Left kidney (tissue), 8 donors: Measurements from ENCODE around the gene KCNK10. TPM values are rescaled to one million over a fixed set of nuclear protein-coding genes. Genes with fewer than 3 reads are reported as not detected.

Experiments used
- DNase-seq: peaks from one replicate; pipeline ENCODE4 v3.0.0-alpha.2; 2013
- long read RNA-seq, 8 donors: transcript quantifications; one replicate each; lab custom pipeline, GENCODE V29; 2026
- polyA plus RNA-seq: library from polyadenylated mRNA; unstranded; fragments of 120-200 nt; gene quantifications from one replicate; pipeline ENCODE4 v1.2.1, GENCODE V29; 2013; ENCODE audit not compliant: insufficient read length

KCNK10 gene
- polyA plus RNA-seq, result 0.27 TPM
- long read RNA-seq, donor 1, result 0 reads
- long read RNA-seq, donor 2, result 0 reads
- long read RNA-seq, donor 3, result 0 reads
- long read RNA-seq, donor 4, result 0 reads
- long read RNA-seq, donor 5, result 0 reads
- long read RNA-seq, donor 6, result 0 reads
- long read RNA-seq, donor 7, result 0 reads
- long read RNA-seq, donor 8, result 0 reads

GRCh38 chr14:88323086-88323522 lies at the start of gene KCNK10:
Gene KCNK10, minus strand, starts transcription at chr14:88323269. Its CDS starts 471 bp downstream, at chr14:88322798.
- no peak for DNase-seq

GRCh38 chr14:88369496-88369895 lies 46.4 kb upstream of the KCNK10 start:
- no peak for DNase-seq

GRCh38 chr14:88364710-88365413 lies 41.8 kb upstream of the KCNK10 start:
- no peak for DNase-seq

- DNase-seq, result no peak
Measured at GRCh38 chr14:88363644-88364043, 40.6 kb upstream of the KCNK10 start.

GRCh38 chr14:88359500-88359899 lies 36.4 kb upstream of the KCNK10 start:
- no peak for DNase-seq

GRCh38 chr14:88354358-88354757 lies 31.3 kb upstream of the KCNK10 start:
- no peak for DNase-seq

GRCh38 chr14:88352698-88353097 lies 29.6 kb upstream of the KCNK10 start:
- no peak for DNase-seq

- DNase-seq, result no peak
Measured at GRCh38 chr14:88351966-88352691, 29.1 kb upstream of the KCNK10 start.

- no peak for DNase-seq
Measured at GRCh38 chr14:88348546-88348945, 25.5 kb upstream of the KCNK10 start.

GRCh38 chr14:88346048-88346639 lies 23.1 kb upstream of the KCNK10 start:
- no peak for DNase-seq

GRCh38 chr14:88342980-88343379 lies 19.9 kb upstream of the KCNK10 start:
- no peak for DNase-seq

GRCh38 chr14:88340357-88340756 lies 17.3 kb upstream of the KCNK10 start:
- DNase-seq, result no peak

GRCh38 chr14:88333036-88333435 lies 10.0 kb upstream of the KCNK10 start:
- no peak for DNase-seq

- no peak for DNase-seq
Measured at GRCh38 chr14:88327497-88327896, 4.4 kb upstream of the KCNK10 start.

- DNase-seq, result no peak
Measured at GRCh38 chr14:88326352-88327103, 3.5 kb upstream of the KCNK10 start.

- DNase-seq, result no peak
Measured at GRCh38 chr14:88325883-88326282, 2.8 kb upstream of the KCNK10 start.

- no peak for DNase-seq
Measured at GRCh38 chr14:88324930-88325329, 1.9 kb upstream of the KCNK10 start.

- DNase-seq, result no peak
Measured at GRCh38 chr14:88324491-88324890, 1.4 kb upstream of the KCNK10 start.

GRCh38 chr14:88323523-88324199 lies 592 bp upstream of the KCNK10 start:
- peak; percentile 40 for DNase-seq

- DNase-seq, result no peak
Measured at GRCh38 chr14:88322504-88323085, 474 bp downstream of the KCNK10 start.
